Activated CD4-positive, alpha-beta T cell treated with anti-CD3 and anti-CD28 coated beads for 24 hours (primary cell): ENCODE measurements around the gene ATP13A3.

Experiments used
- DNase-seq, 2 donors: peaks; one replicate each; pipeline ENCODE4 v3.0.0-alpha.2; 2020; ENCODE audit warnings: low read depth in 2 of 2

Gene ATP13A3

DNA sequence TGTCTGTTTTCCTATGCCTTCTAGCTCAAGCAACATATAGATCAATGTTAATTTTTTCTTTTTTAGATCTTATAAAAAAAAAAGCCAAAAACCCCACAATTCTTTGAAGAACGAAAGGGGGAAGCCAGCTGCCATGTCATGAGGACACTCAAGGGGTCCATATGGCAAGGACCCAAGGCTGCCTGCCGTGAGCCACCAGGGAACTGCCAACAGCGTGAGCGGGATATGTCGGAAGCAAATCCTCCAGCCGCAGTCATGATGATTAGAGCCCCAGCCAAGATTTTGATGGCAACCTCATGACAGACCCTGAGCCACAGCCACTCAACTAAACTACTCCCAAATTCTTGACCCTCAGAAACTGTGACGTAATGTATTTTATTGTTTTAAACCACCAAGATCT, 94.2 kb downstream of the ATP13A3 start:
- DNase-seq, result no peak

DNA sequence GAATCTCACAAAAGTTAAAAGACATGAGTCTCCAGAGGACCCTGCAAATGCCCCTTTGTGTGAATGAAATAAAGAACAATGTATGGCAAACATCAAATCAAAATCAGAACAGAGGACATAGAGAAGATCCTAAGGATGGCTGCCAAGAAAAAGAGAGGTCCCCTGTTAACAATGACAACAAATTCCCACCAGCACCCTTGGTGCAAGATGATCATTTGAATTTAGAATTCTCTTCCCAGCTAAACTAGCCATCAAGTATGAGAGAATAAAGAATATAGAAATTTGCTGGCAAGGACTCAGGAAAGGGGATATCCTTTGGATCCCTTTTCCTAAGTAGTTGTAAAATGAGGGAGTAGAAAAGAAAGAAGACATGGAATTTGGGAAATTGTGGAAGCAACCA, 96.0 kb downstream of the ATP13A3 start:
- DNase-seq, result no peak

- DNase-seq, result no peak
These were observed 97.5 kb downstream of the ATP13A3 start for GRCh38 chr3:194389269-194389668.

GRCh38 chr3:194387926-194388418, 98.8 kb downstream of the ATP13A3 start:
- DNase-seq, result no peak

DNA sequence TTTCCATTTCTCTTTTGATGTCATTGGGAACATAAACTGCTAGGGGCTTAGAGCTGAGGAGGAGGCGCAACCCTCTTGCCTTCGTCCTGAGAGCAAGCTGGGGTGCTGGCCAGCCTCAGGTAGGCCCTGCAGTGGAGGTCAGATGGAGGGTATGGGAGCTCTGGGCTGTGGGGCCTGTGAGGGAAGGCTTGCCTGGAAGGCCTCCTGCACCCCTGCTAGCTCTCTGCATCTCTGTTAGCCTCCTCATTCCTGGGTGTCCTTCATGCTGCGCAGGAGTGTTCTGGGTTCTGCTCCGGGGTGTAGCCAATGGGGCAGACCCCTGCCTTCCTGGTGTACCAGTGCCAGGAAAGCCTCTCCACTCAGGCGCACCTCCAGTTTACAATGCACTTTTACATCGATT, 99.5 kb downstream of the ATP13A3 start:
- DNase-seq, result no peak

DNA sequence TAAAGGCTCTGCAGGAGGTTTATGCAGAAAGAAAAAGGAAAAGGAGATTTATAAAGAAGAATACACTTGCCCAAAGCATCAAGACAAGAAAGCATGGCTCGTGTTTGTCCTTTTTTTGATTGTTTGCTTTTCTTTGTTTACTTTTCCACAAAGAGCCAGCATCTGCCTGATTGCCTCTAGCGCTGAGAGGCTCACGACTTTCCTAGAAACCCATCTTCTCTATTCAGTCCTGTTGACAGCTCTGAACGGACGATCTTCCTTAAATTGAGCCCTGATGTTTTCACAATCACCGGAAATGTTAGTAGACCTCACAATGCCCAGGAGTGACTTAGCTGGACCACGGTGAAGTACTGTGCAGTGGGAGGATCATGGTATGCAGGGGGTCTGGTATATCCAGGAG, 100.2 kb downstream of the ATP13A3 start:
- no peak for DNase-seq

DNA sequence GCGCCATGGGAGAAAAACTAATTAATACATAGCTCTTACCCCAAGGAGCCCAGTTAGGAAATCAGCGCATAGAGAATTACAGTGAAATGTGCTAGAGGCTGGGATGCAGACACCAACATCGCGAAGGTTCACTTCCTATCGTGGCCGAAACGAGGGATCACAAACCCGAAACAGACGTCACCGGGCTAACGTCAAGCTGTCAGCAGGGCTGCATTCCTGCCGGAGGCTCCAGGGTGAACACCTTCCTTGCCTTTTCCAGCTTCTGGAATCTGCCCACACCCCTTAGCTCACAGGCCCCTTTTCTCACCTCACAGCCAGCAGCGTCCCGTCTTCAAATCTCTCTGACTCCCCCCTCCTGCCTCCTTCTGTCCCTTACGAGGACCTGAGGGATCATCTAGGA, 100.7 kb downstream of the ATP13A3 start:
- no peak for DNase-seq

- DNase-seq, result no peak
These were observed 102.2 kb downstream of the ATP13A3 start for GRCh38 chr3:194384569-194385001.

GRCh38 chr3:194384156-194384555, 102.6 kb downstream of the ATP13A3 start:
- DNase-seq, result no peak

- no peak for DNase-seq
These were observed 103.4 kb downstream of the ATP13A3 start for GRCh38 chr3:194383276-194383940.

DNA sequence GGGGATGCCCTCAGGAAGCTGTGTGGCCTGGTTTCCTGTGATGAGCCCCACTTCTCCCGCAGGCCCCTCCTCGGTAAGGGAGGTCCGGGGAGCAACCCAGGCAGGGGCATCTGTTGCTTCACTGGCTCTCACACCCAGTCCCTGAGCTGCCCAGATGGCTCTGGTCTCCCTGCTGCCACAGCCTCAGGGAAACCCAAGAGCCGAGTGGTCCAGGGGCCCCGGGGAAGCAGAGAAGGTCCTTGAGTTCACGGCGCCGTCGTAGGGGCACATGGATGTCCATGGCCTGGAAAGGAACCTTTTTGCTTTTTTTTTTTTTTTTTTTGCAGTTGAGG, 103.9 kb downstream of the ATP13A3 start:
- DNase-seq, result no peak

GRCh38 chr3:194382196-194382891, 104.5 kb downstream of the ATP13A3 start:
- no peak for DNase-seq

DNA sequence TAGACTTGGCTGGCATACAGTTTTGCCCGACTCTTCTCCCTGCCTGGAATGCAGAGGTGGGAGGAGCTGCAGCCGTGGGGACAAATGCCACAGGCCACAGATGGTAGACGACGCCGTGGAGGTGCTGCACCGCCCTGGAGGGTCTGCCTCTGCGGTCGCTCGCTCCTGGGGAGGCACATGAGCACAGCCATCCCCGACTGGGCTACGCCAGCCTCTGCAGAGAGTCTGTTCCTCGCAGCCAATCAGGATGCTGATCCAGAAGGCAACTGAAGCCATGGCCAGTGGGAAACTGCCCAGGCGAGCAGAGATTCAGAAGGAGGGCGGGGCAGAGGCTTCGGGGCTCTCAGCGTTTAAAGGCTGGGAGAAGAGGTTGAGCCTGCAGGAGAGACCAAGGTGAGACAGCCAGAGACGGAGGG, 105.3 kb downstream of the ATP13A3 start:
- no peak for DNase-seq

DNA sequence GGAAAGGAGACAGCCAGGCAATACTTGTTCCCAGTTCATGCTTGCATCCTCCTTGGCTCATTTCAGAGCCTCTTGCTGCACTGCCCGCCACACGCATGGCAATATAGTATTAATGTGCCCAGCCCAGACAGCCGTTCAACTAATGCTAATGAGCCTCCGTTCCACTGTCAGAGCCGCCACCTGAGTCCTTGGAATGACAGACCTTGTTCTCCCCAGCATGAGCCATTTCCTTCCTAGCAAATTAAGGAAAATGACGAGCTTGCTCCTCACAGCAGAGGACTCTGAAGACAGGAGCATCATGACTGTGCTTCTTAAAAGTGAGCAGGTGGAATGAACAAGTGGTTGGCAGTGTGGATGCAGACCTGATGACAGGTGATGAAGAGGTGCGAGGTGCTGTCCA, 106.5 kb downstream of the ATP13A3 start:
- no peak for DNase-seq

DNA sequence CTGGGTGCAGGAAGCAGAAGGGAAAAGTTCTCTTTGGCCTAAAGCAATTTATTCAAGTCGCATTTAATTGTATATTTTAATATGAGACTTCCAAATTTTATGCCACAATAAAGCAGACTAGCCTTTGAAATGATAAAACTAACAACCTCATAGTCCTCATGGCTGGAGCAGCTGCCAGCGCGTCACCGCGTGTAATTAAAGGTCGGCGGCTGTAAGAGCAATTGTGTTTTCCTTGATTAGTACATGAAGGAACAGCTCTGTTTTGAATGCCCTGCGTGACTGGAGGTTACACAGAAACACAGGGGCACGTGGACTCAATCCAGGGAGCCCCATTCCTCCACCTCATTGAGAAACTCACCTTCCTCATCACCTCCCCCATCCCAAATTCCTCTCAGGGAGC, 107.2 kb downstream of the ATP13A3 start:
- no peak for DNase-seq

GRCh38 chr3:194379231-194379630, 107.6 kb downstream of the ATP13A3 start:
- no peak for DNase-seq

- DNase-seq, result no peak
These were observed 109.1 kb downstream of the ATP13A3 start for GRCh38 chr3:194377708-194378107.

DNA sequence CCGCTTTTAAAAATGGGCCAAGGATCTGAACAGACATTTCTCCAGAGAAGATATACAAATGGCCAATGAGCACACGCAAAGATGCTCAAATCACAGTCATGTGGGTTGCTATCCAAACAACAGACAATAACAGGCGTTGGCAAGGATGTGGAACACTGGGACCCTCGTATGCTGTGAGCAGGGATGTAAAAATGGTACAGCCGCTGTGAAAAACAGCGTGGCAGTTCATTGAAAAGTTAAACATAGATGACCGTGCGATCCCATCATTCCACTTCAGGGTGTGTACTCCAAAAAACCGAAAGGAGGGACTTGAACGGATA, 110.6 kb downstream of the ATP13A3 start:
- no peak for DNase-seq

DNA sequence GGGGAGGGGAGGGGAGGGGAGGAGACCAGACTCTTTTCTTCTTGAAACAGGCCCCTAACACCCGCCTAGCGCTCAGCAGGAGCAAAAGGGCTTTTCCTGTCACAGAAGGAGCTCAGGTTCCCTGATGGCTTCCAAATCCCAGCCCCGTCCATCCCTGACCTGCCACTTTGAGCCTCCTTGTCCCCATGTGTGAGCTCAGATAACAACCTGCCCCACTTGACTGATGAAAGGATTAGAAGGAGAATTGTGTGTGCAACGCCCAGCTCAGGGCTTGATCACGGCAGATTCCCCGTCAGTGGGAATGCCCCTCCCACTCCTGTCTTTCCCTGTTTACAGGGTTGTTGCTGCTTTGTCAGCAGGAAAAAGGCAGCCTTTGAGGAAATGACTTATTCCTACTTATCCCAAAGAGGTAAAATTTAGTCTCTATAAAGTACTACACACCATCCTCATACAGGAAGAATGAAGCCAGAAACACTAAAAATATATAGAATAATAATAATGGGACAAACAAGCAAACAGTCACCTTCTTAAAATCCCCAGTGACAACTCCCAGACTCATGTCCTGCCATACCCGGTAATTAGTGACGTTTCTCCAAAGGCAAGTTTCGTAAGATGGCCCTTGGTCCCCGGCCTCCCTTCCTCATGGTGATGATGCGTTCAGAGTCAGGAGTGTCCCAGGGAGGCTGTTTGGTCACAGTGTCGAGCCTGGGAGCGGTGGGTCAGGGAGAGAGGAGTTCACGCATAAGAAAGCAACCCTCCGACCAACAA, 111.1 kb downstream of the ATP13A3 start:
- DNase-seq, result no peak

GRCh38 chr3:194374935-194375334, 111.9 kb downstream of the ATP13A3 start:
- no peak for DNase-seq

DNA sequence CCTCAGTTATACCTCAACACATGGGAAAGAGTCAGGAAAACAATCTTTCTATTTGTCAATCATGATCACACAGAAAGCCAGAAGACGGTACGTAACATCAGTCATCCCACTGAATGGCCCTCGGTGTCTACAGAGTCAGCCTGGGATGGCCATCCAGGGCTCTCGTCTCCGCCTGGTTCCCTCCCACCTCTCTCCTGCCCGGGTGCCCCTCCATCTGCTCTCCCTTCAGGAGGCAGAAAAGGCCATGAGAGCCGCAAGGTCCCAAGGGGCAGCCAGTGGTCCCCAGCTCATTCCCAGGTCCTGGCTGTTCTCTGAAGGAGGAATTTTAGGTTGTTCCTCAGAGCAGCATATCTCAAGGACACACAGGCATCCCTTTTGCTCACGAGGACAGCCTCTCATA, 112.9 kb downstream of the ATP13A3 start:
- DNase-seq, result no peak

GRCh38 chr3:194373028-194373427, 113.8 kb downstream of the ATP13A3 start:
- DNase-seq, result no peak

DNA sequence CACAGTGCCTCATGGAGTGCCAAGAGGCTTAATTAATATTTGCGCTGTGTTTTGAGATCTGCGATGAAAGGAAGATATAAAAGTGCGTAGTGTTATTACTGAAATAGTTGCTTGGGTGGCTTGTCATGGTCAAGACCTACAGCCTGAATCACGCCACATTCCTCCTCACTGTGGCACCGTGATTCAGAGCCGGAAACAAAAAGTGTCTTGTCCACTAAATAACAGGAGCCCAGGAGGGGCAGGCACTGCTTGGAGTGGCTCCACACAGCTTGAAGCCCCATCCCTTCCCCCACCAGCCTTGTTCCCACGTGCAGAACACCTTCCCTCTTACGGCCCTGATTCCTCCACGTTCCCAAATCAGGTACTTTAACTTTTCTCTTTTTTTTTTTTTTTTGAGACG, 116.0 kb downstream of the ATP13A3 start:
- DNase-seq, result no peak
